Activated effector memory CD4-positive, alpha-beta T cell treated with anti-CD3 and anti-CD28 coated beads, Interleukin-2, amount 50 U/mL, for 16 hours (primary cell): ENCODE results near the gene COL23A1.
"Not testable (repeated sequence)": the region's sequence is repeated elsewhere in the genome, so short reads cannot be mapped to it uniquely, and the experiment has no call there.

Experiments used
- DNase-seq: peaks from one replicate; pipeline ENCODE4 v3.0.0-alpha.2; 2020

The COL23A1 gene

GRCh38 chr5:178331491-178331996, 258.6 kb downstream of the COL23A1 start:
- no peak for DNase-seq

GRCh38 chr5:178330791-178331404, 259.3 kb downstream of the COL23A1 start:
- no peak for DNase-seq

GRCh38 chr5:178328826-178329730, 261.1 kb downstream of the COL23A1 start:
- no peak for DNase-seq

GRCh38 chr5:178327931-178328711, 262.1 kb downstream of the COL23A1 start:
- no peak for DNase-seq

- no peak for DNase-seq
Measured at GRCh38 chr5:178327446-178327845, 262.7 kb downstream of the COL23A1 start.

DNA sequence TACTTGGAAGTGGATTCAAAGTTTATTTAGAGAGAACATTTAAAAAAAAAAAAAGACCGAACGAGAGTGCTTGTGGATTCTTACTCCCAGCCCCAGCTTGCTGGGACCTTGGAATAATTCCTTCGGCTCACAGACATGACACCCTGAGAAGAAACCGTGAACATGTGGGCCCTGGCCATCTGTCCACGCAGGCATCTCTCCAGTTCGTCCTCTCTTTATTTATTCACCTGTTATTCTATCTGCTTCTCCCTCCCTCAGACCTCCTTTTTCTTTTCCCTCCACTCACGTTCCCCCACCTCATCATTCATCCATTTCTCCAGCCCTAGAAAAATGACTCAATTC, 263.8 kb downstream of the COL23A1 start:
- no peak for DNase-seq

GRCh38 chr5:178325679-178326373, 264.4 kb downstream of the COL23A1 start:
- no peak for DNase-seq

DNA sequence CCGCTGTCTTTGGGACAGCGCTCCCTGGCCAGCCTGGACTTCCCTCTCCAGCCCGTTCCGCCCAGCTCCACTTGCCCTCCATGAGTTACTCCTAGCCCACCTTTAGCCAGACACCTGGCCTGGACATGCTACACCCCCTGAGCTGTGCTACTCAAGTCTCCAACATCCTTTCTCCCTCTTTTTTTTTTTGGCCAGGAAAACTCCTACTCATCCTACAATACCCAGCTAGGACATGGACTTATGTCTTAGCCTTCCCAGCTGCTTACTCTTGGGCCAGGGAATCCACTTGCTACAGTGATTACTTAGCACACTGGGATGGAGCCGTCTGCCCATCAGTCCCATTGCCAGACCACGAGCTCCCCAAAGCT, 264.9 kb downstream of the COL23A1 start:
- DNase-seq = no peak

GRCh38 chr5:178324481-178325310, 265.5 kb downstream of the COL23A1 start:
- DNase-seq = no peak

- no peak for DNase-seq
Measured at GRCh38 chr5:178323961-178324360, 266.2 kb downstream of the COL23A1 start.

GRCh38 chr5:178323541-178323865, 266.7 kb downstream of the COL23A1 start:
- no peak for DNase-seq

DNA sequence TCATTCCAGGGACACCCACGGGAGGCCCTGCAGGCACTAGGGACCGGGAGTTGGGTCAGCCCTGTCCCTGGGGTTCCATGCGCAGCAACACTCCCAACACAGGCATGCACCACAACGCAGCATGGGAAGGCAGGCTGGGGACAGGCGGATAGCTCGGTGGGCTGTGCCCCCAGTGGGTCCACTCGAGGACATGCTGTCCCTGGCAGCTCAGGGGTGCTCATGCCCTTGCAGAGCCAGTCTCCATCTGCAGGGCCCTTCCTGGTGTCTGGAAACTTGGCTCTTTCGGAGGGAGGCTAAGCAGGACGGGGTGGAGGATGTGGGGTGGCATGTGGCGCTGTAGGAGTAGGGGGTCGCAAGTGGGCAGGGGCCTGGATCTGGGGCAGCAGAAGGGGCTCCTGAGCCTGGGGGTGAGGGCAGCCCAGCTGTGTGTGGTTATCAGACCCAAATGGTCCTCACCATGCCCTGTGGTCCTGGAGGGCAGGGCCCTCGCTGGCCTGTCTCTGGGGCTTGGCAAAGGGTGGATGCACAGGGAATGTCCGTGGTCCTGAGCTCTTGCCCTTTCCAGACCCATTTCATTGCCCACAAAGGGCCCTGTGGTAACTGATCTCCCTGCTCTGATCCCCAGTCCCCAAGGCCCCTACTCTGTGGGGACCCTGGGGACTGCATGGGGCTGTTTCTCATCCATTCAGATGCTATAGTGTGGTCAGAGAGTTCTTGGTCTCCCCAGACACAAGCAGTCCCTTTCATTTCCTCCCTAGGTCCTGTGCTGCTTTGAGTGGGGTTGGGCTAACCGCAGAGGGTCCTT, 267.3 kb downstream of the COL23A1 start:
- no peak for DNase-seq

DNA sequence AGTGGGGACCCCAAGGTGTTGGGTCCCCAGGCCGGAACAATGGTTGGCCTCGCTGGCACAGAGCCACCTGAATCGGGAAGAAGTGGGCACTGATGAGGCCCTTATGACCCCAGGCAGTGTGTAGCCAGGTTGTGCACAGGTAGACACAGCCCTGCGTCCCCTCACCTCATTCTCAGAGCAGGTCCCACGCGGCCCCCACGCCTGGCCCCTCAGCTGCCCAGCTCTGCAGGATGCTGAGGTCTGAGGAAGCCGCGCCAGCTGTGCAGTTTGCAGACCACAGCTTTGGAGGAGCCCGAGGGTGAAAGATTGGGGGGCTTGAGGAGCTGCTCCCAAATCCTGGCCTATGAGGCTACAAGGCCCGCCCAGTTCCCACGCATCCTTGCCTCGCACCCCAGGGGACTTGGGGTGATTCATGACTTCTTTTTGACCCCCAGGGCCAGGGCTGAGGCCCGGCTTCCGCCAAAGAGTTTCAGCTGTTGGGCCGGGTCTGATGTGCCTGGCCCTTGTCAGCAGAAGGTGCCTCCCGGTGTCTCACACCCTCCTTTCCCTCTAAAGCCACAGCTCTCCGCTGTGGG, 269.8 kb downstream of the COL23A1 start:
- peak; percentile 52 for DNase-seq

- no peak for DNase-seq
Measured at GRCh38 chr5:178319541-178320041, 270.6 kb downstream of the COL23A1 start.

DNA sequence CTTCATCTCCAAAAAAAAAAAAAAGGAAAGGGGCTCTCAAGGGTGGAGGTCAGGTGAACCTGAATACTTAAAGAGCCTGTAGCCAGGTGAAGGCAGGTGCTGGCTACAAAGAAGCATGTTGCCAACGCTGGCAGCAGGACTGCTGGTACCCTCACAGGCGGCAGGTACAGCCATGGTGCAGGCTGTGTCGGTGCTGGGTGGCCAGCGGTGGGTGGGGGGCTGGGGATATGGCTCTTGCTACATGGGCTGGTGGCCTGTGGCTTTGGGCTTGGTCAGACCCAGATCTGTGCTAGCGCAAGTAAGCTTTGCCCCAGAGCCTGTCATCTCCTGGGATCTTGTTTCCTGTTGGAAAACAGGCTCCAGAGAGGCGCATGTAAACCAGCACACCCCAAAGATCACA, 271.3 kb downstream of the COL23A1 start:
- DNase-seq = no peak

DNA sequence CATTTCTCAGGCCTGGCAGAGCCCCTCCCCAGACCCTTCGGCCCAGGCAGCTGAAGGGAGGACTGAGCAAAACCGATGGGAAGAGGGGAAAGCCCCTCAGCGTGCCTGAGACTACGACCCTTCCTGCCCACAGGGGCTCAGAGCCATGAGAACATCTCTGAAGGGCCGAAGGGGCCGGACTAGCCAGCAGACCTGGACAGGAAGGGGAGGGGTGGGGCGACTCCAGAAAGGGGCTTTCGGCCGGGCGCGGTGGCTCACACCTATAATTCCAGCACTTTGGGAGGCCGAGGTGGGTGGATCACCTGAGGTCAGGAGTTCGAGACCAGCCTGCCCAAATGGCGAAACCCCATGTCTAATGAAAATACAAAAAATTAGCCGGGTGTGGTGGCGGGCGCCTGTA, 271.8 kb downstream of the COL23A1 start:
- DNase-seq = no peak

DNA sequence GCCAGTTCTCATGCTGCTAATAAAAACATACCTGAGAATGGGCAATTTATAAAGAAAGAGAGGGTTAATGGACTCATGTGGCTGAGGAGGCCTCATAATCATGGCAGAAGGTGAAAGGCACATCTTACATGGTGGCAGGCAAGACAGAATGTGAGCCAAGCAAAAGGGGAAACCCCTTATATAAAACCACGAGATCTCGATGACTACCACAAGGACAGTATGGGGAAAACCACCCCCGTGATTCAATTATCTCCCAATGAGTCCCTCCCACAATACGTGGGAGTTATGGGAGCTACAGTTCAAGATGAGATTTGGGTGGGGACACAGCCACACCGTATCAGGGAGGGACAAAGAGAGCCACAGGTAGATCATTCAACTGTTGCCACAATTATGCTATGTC, 272.5 kb downstream of the COL23A1 start:
- DNase-seq = not testable (repeated sequence)

GRCh38 chr5:178314961-178315820, 275.0 kb downstream of the COL23A1 start:
- DNase-seq = no peak

GRCh38 chr5:178314061-178314660, 276.0 kb downstream of the COL23A1 start:
- no peak for DNase-seq
